Measurements from ENCODE around the gene SYT5. TPM values are rescaled to one million over a fixed set of nuclear protein-coding genes. Genes with fewer than 3 reads are reported as not detected.
"Not testable (repeated sequence)": the region's sequence is repeated elsewhere in the genome, so short reads cannot be mapped to it uniquely, and the experiment has no call there.

The SYT5 gene
- total and polyA plus RNA-seq, 4 donors = not detected

DNA sequence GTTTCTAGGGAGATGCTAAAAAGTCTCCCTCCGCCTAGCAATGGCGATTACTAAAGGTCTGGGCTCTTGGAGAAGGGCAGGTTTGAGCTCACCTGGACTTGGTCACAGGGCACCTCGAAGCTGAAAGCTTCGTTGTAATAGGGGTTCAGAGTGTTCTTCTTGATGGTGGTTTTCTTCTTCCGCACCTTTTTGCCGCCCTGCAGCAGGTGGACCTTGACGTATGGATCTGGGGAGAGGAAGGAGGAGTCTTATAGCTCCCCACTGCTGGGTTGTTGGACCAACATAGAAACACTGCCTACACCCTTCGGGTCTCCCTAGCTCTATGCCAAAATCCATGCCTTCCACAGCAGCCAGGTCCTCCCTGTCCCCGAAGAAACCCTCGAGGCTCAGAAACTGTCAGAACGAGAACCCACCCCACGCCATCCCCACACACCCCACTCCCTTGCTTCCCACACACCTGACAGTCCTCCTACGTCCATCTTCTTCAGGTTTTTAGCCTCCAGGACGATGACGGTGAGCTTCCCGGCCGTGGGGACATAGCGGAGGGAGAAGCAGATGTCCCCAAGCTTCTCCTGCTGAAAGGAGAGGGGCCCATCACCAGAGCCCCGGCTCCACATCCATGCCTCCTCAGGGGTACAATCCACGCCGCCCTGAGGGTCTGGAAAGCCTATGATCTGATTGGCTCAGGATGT lies 5.5 kb downstream of the SYT5 start:
- Histone ChIP-seq H3K4me3 (ENCODE audit: low read length in 2 of 2) (no peak overlapping the region), H3K27me3 (ENCODE audit: control insufficient read depth in 1 of 2, insufficient read depth in 2 of 2, low read length in 1 of 2) (peaks cover 0 to 6% of the 10 kb centered on the region in 2 donors), H3K4me1 (ENCODE audit: control insufficient read depth in 1 of 2, insufficient read depth in 2 of 2, low read length in 2 of 2) (no peaks in the 10 kb centered on the region), H3K36me3 (ENCODE audit: control insufficient read depth in 1 of 2, insufficient read depth in 2 of 2, low read length in 1 of 2) (no peaks in the 10 kb centered on the region), H3K9me3 (ENCODE audit: control insufficient read depth, low read length) (peaks cover 2% of the 10 kb centered on the region), H3K27ac (ENCODE audit: low read depth in 1 of 2, low read length in 2 of 2) (no peak overlapping the region)
- 48 to 63% methylated on average over 21 of the region's 21 CpGs for WGBS, 2 donors
- ATAC-seq (ENCODE audit: low FRiP score) (no peak), DNase-seq (no peak)
- intact Hi-C loops (cut with DNase I) = no loop called here

DNA sequence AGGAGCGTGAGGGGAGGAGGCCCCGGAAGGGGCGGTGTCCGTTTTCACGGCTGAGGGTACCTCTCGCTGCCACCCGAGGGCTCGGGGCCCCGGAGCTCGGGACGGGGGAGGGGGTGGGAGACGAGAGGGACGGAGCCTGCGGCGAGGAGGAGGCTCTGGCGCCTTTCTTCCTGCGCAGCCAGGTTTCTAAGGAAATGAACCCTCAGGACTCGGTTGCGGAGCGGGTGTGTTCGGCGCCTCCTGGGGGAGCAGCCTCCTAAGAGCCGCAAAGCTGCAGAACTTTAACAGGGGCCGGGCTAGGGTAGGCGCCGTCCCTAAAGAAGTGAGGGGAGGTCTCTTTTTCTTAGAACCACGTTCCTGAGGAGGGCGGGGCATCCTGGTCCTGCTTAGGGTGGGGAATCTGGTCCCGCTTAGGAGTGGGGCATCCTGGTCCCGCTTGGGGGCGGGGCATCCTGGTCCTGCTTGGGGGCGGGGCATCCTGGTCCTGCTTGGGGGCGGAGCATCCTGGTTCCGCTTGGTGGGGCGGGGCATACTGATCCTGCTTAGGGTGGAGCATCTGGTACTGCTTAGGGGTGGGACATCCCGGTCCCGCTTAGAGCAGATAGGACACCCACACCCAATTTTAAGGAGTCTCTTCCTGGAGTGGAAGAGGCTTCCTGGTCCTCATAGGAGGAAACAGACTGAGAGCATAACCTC lies 6.2 kb downstream of the SYT5 start:
- peak; percentile 19 for ATAC-seq (ENCODE audit: low FRiP score)
- intact Hi-C loops (cut with DNase I) = no loop called here
- peaks cover 0 to 6% of the 10 kb centered on the region in 2 donors for H3K27me3 ChIP-seq (ENCODE audit: control insufficient read depth in 1 of 2, insufficient read depth in 2 of 2, low read length in 1 of 2)
- H3K27ac ChIP-seq (ENCODE audit: low read depth in 1 of 2, low read length in 2 of 2) = no peak overlapping the region
- no peaks in the 10 kb centered on the region for H3K36me3 ChIP-seq (ENCODE audit: control insufficient read depth in 1 of 2, insufficient read depth in 2 of 2, low read length in 1 of 2)
- H3K4me1 ChIP-seq (ENCODE audit: control insufficient read depth in 1 of 2, insufficient read depth in 2 of 2, low read length in 2 of 2) = no peaks in the 10 kb centered on the region
- peaks cover 2% of the 10 kb centered on the region for H3K9me3 ChIP-seq (ENCODE audit: control insufficient read depth, low read length)
- peak; percentile 80 to 86 for DNase-seq
- H3K4me3 ChIP-seq (ENCODE audit: low read length in 2 of 2) = no peak overlapping the region
- 1% methylated on average over 34 to 37 of the region's 37 CpGs for WGBS, 2 donors

DNA sequence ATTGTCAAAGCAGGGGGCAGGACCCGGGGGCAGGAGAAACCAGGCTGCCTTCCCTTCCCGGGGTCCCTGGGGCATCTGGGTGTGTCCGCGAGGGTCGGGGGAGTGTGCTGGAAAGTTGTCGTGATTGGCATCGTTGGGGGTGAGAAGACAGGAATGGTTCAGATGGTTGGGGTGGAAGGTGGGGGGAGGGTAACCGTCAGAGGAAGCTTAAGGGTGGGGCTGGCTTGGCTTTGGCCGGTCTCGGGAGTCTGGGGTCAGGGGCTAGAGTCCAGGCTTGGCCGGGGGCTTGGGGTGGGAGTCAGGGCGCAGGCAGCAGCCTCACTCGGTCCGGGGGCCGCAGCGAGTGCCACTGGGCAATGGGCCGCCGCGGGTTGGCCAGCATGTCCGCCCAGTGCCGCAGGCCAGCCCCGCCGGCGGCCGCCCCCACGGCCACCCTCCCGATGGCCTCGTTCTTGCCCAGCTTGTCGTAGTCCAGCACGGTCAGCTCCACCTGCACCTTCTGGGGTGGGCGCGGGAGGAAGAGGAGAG lies 6.8 kb downstream of the SYT5 start:
- H3K27ac ChIP-seq (ENCODE audit: low read depth in 1 of 2, low read length in 2 of 2) = no peak overlapping the region
- H3K4me1 ChIP-seq (ENCODE audit: control insufficient read depth in 1 of 2, insufficient read depth in 2 of 2, low read length in 2 of 2) = no peaks in the 10 kb centered on the region
- ATAC-seq (ENCODE audit: low FRiP score) (no peak), DNase-seq (no peak)
- H3K36me3 ChIP-seq (ENCODE audit: control insufficient read depth in 1 of 2, insufficient read depth in 2 of 2, low read length in 1 of 2) = no peaks in the 10 kb centered on the region
- peaks cover 0 to 6% of the 10 kb centered on the region in 2 donors for H3K27me3 ChIP-seq (ENCODE audit: control insufficient read depth in 1 of 2, insufficient read depth in 2 of 2, low read length in 1 of 2)
- peaks cover 2% of the 10 kb centered on the region for H3K9me3 ChIP-seq (ENCODE audit: control insufficient read depth, low read length)
- H3K4me3 ChIP-seq (ENCODE audit: low read length in 2 of 2) = no peak overlapping the region
- intact Hi-C loops (cut with DNase I) = no loop called here
- 1 to 2% methylated on average over 29 to 32 of the region's 32 CpGs for WGBS, 2 donors

DNA sequence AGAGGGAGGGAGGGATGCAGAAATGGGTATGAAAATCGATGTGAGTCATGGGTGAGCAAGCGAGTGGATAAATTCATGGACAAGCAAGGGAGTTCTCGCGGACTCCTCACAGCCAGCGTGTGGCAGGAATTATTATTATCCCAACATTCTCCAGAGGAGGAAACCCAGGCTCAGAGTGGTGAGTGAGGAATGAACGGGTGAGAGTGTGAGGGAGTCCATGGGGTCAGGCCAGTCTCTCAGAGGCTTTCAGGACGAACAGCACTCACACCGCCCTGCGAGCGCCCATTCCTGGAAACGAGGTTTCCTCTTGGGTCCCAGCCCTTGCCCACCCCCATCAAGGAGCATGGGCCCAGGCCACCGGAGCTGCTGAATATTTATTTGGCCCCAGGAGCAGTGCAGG lies 7.3 kb downstream of the SYT5 start:
- Histone ChIP-seq H3K4me1 (ENCODE audit: control insufficient read depth in 1 of 2, insufficient read depth in 2 of 2, low read length in 2 of 2) (no peaks in the 10 kb centered on the region), H3K9me3 (ENCODE audit: control insufficient read depth, low read length) (peaks cover 2% of the 10 kb centered on the region), H3K27ac (ENCODE audit: low read depth in 1 of 2, low read length in 2 of 2) (no peak overlapping the region), H3K36me3 (ENCODE audit: control insufficient read depth in 1 of 2, insufficient read depth in 2 of 2, low read length in 1 of 2) (no peaks in the 10 kb centered on the region), H3K27me3 (ENCODE audit: control insufficient read depth in 1 of 2, insufficient read depth in 2 of 2, low read length in 1 of 2) (peaks cover 0 to 6% of the 10 kb centered on the region in 2 donors), H3K4me3 (ENCODE audit: low read length in 2 of 2) (no peak overlapping the region)
- ATAC-seq (ENCODE audit: low FRiP score) (no peak), DNase-seq (no peak)
- 4 to 6% methylated on average over 12 of the region's 12 CpGs for WGBS, 2 donors
- intact Hi-C loops (cut with DNase I) = no loop called here

DNA sequence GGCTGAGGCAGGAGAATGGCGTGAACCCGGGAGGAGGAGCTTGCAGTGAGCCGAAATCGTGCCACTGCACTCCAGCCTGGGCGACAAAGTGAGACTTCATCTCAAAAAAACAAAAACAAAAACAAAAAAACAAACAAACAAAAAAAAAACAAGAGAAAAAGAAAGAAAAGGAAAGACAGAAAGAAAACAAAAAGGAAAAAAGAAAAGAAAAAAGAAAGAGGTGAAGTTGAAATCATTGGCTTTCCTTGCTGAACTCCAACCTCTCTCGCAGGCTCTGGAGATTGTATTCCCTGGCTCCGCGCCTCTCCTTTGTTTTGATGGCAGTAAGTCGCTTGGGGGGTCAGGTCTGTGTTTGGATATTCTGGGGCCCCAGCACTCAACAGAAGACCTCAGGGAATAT lies 7.8 kb downstream of the SYT5 start:
- H3K9me3 ChIP-seq (ENCODE audit: control insufficient read depth, low read length); ATAC-seq (ENCODE audit: low FRiP score); H3K4me3 ChIP-seq (ENCODE audit: low read length in 2 of 2); intact Hi-C loops (cut with DNase I); H3K27me3 ChIP-seq (ENCODE audit: control insufficient read depth in 1 of 2, insufficient read depth in 2 of 2, low read length in 1 of 2); H3K27ac ChIP-seq (ENCODE audit: low read depth in 1 of 2, low read length in 2 of 2); DNase-seq; H3K36me3 ChIP-seq (ENCODE audit: control insufficient read depth in 1 of 2, insufficient read depth in 2 of 2, low read length in 1 of 2); H3K4me1 ChIP-seq (ENCODE audit: control insufficient read depth in 1 of 2, insufficient read depth in 2 of 2, low read length in 2 of 2): not testable (repeated sequence)
- 31 to 37% methylated on average over 9 of the region's 9 CpGs for WGBS, 2 donors

DNA sequence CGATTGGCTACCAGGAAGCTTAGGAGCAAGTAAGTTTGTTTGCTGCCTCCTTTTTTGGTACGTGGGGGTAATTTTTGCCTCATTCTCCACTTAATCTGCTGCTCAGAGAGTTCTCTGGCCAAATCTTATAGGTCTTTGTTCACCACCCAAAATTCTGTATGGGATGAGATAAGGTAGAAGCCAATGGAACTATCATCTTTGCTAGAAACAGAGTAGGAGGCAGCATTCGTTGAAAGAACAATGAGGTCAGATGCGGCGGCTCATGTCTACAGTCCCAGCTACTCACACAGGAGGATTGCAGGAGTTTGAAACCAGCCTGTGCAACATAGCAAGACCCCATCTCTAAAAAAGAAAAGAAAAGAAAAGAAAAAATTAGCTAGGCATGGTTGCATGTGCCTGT lies 8.6 kb downstream of the SYT5 start:
- H3K4me3 ChIP-seq (ENCODE audit: low read length in 2 of 2) = no peak overlapping the region
- intact Hi-C loops (cut with DNase I) = no loop called here
- ATAC-seq (ENCODE audit: low FRiP score) (no peak), DNase-seq (no peak)
- whole genome bisulfite sequencing, 2 donors = 79 to 84% methylated on average over 5 of the region's 5 CpGs
- no peaks in the 10 kb centered on the region for H3K36me3 ChIP-seq (ENCODE audit: control insufficient read depth in 1 of 2, insufficient read depth in 2 of 2, low read length in 1 of 2)
- H3K27ac ChIP-seq (ENCODE audit: low read depth in 1 of 2, low read length in 2 of 2) = no peak overlapping the region
- H3K4me1 ChIP-seq (ENCODE audit: control insufficient read depth in 1 of 2, insufficient read depth in 2 of 2, low read length in 2 of 2) = no peaks in the 10 kb centered on the region
- peaks cover 2% of the 10 kb centered on the region for H3K9me3 ChIP-seq (ENCODE audit: control insufficient read depth, low read length)
- peaks cover 0 to 6% of the 10 kb centered on the region in 2 donors for H3K27me3 ChIP-seq (ENCODE audit: control insufficient read depth in 1 of 2, insufficient read depth in 2 of 2, low read length in 1 of 2)

DNA sequence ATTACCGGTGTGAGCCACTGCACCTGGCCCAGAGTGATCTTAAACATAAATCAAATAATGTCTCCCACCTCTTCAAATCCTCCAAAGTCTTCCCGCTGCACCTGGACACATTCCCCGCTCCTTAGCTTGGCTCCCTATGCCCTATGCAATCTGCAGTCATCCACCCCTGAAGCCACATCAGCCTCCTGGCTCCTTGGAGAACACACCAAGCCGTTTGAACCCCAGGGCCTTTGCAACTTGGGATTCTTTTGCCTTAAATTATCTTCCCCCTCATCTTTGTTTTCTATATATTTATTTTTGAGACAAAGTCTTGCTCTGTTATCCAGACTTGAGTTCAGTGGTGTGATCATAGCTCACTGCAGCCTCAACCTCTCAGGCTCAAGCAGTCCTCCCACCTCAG lies 11.0 kb downstream of the SYT5 start:
- WGBS, 2 donors = 65 to 67% methylated on average over 4 of the region's 4 CpGs
- intact Hi-C loops (cut with DNase I) = no loop called here
- no peak for ATAC-seq (ENCODE audit: low FRiP score)
- H3K4me3 ChIP-seq (ENCODE audit: low read length in 2 of 2) = no peak overlapping the region
- no peak for DNase-seq
- H3K4me1 ChIP-seq (ENCODE audit: control insufficient read depth in 1 of 2, insufficient read depth in 2 of 2, low read length in 2 of 2) = no peaks in the 10 kb centered on the region
- H3K9me3 ChIP-seq (ENCODE audit: control insufficient read depth, low read length) = no peaks in the 10 kb centered on the region
- no peaks in the 10 kb centered on the region for H3K36me3 ChIP-seq (ENCODE audit: control insufficient read depth in 1 of 2, insufficient read depth in 2 of 2, low read length in 1 of 2)
- no peak overlapping the region for H3K27ac ChIP-seq (ENCODE audit: low read depth in 1 of 2, low read length in 2 of 2)
- peaks cover 0 to 2% of the 10 kb centered on the region in 2 donors for H3K27me3 ChIP-seq (ENCODE audit: control insufficient read depth in 1 of 2, insufficient read depth in 2 of 2, low read length in 1 of 2)

DNA sequence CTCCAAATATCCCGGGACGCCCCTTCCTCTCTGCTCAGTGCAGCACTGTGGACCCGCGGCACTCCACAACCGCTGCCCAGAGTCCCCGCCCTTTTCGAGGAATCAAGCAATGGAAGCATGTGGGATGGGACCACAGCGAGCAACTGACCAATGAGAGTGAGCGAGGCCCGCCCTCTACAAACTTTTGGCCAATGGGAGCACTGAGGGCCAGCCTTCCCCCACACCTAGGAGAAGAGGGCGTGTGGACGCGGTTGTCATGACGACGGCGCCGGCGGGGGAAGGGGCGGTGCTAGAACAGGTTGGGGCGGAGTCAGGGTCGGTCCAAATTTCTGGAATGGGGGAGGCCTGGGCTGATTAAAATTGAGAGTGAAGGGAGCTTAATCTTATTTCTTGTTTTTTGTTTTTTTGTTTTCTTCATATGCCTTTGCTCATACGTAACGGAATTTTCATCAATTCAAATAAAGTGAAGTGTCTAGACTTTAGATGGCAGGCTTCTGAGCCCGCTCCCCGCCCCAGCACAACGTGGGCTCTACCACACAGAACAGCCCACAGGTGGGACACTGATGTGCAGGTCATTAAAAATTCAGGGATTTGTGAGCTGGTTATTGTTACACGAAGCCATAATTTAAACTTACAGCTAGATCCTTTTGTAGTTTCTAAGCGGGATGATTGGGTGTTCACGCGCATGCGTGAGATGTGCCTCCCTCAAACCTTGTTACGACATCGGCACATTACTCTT lies 13.4 kb downstream of the SYT5 start, which contains the start of gene DNAAF3:
TSS of gene DNAAF3 (minus strand) at position 84 of the 739 bp plus-strand sequence. CDS start 200 bp downstream, outside the sequence.
- Histone ChIP-seq H3K36me3 (ENCODE audit: control insufficient read depth in 1 of 2, insufficient read depth in 2 of 2, low read length in 1 of 2) (no peaks in the 10 kb centered on the region), H3K27ac (ENCODE audit: low read depth in 1 of 2, low read length in 2 of 2) (no peak within 1 kb of the TSS), H3K4me1 (ENCODE audit: control insufficient read depth in 1 of 2, insufficient read depth in 2 of 2, low read length in 2 of 2) (no peaks in the 10 kb centered on the region), H3K9me3 (ENCODE audit: control insufficient read depth, low read length) (no peaks in the 10 kb centered on the region), H3K4me3 (ENCODE audit: low read length in 2 of 2) (no peak within 1 kb of the TSS), H3K27me3 (ENCODE audit: control insufficient read depth in 1 of 2, insufficient read depth in 2 of 2, low read length in 1 of 2) (peaks cover 0 to 2% of the 10 kb centered on the region in 2 donors)
- 1 to 2% methylated on average over 33 of the region's 33 CpGs for WGBS, 2 donors
- DNase-seq (peak; percentile 91 to 94), ATAC-seq (ENCODE audit: low FRiP score) (peak; percentile 88)
- intact Hi-C loops (cut with DNase I) = no loop called here
